Measurements from ENCODE around the gene NTN1. TPM values are rescaled to one million over a fixed set of nuclear protein-coding genes. Genes with fewer than 3 reads are reported as not detected.

Gene NTN1
- total and polyA plus RNA-seq, 12 donors, result 0.12 to 0.84 (median 0.28) TPM

GRCh38 chr17:9292561-9292941 lies 271.2 kb downstream of the NTN1 start:
- 80 to 85% (median 81%) methylated on average over 2 of the region's 2 CpGs for WGBS, 4 donors
- no peak overlapping the region for H3K4me3 ChIP-seq
- no peak for DNase-seq
- intact Hi-C loops (cut with DNase I), result no loop called here
- no peaks in the 10 kb centered on the region for H3K4me1 ChIP-seq (replicated peaks in 1 of 2)
- no peaks in the 10 kb centered on the region for H3K36me3 ChIP-seq (replicated peaks in 1 of 2)
- H3K9me3 ChIP-seq (replicated peaks in 1 of 3), result no peaks in the 10 kb centered on the region
- H3K27ac ChIP-seq, result no peak overlapping the region
- H3K27me3 ChIP-seq, result no peaks in the 10 kb centered on the region
- TF ChIP-seq CTCF (IDR thresholded peaks at IDR 0.05) (no peak), POLR2A (IDR thresholded peaks at IDR 0.05) (no peak)

Small RNA genes lying within 50 kb of the gene (small RNA-seq; reads per million reads assigned to genes)
- gene AC005695.3, result 0 reads per million in 2 donors

Other genes starting within 250 kb of the NTN1 start
- gene MFSD6L, start 222.1 kb upstream of the NTN1 start, total RNA-seq, result under 1 TPM in 3 of 9 donors, not detected in 6; 0.06 to 0.15 (median 0.11) TPM
- under 1 TPM in 2 of 3 donors, not detected in 1; 0.13 to 0.24 TPM for gene MFSD6L, start 222.1 kb upstream of the NTN1 start, polyA plus RNA-seq
- gene PIK3R6, start 153.8 kb upstream of the NTN1 start, total RNA-seq, result 1 to 10 TPM in 3 of 9 donors, under 1 TPM in 6; 0.17 to 1.7 (median 0.72) TPM
- gene PIK3R6, start 153.8 kb upstream of the NTN1 start, polyA plus RNA-seq, result 1 to 10 TPM in 1 of 3 donors, under 1 TPM in 2; 0.26 to 1.5 (median 0.94) TPM
- gene PIK3R5, start 55.8 kb upstream of the NTN1 start, total RNA-seq, result 10 to 100 TPM in 8 of 9 donors, 1 to 10 TPM in 1; 1.2 to 51.7 (median 20.1) TPM
- 10 to 100 TPM in 1 of 3 donors, 1 to 10 TPM in 2; 3.3 to 18.8 (median 5.3) TPM for gene PIK3R5, start 55.8 kb upstream of the NTN1 start, polyA plus RNA-seq

All from adrenal gland (tissue), 12 donors.